WERI-Rb-1 (cell line): ENCODE measurements around the gene LRTM1.

Source experiments
- DNase-seq: peaks from one replicate; pipeline ENCODE4 v3.0.0-alpha.2; 2020
- H3K27ac ChIP-seq: fragments of 250-450 bp; sonication (Bioruptor Pico); 2 replicates; pipeline ENCODE4 v1.5.1; 2020; ENCODE audit warnings: mild to moderate bottlenecking, moderate library complexity
- H3K27me3 ChIP-seq: fragments of 250-450 bp; sonication (Bioruptor Pico); 2 replicates; pipeline ENCODE4 v1.5.1; 2021; ENCODE audit warnings: mild to moderate bottlenecking, low read depth, moderate library complexity; ENCODE audit not compliant: insufficient read depth, severe bottlenecking
- H3K36me3 ChIP-seq: fragments of 250-450 bp; sonication (Bioruptor Pico); 2 replicates; pipeline ENCODE4 v1.5.1; 2020; ENCODE audit warnings: mild to moderate bottlenecking, moderate library complexity
- H3K4me3 ChIP-seq: 2 replicates; pipeline ENCODE4 v1.5.1; 2011; ENCODE audit warnings: low read depth, mild to moderate bottlenecking, control low read depth, low read length
- H3K9me3 ChIP-seq: fragments of 250-450 bp; sonication (Bioruptor Pico); 2 replicates; pipeline ENCODE4 v1.5.1; 2021; ENCODE audit warnings: mild to moderate bottlenecking, moderate library complexity; ENCODE audit not compliant: severe bottlenecking
- TF ChIP-seq, protein P1 (sequence below): IDR thresholded peaks from 2 replicates; pipeline ENCODE4 v1.5.1; 2011; ENCODE audit warnings: low read depth, mild to moderate bottlenecking, control low read depth, inconsistent platforms, low read length

LRTM1 gene

GRCh38 chr3:54940971-54941370 is 13.1 kb upstream of the LRTM1 start:
- DNase-seq: no peak
- no peak overlapping the region for H3K4me3 ChIP-seq
- no peaks in the 10 kb centered on the region for H3K36me3 ChIP-seq
- TF ChIP-seq, protein P1, sequence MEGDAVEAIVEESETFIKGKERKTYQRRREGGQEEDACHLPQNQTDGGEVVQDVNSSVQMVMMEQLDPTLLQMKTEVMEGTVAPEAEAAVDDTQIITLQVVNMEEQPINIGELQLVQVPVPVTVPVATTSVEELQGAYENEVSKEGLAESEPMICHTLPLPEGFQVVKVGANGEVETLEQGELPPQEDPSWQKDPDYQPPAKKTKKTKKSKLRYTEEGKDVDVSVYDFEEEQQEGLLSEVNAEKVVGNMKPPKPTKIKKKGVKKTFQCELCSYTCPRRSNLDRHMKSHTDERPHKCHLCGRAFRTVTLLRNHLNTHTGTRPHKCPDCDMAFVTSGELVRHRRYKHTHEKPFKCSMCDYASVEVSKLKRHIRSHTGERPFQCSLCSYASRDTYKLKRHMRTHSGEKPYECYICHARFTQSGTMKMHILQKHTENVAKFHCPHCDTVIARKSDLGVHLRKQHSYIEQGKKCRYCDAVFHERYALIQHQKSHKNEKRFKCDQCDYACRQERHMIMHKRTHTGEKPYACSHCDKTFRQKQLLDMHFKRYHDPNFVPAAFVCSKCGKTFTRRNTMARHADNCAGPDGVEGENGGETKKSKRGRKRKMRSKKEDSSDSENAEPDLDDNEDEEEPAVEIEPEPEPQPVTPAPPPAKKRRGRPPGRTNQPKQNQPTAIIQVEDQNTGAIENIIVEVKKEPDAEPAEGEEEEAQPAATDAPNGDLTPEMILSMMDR: no peak
- H3K9me3 ChIP-seq: no peaks in the 10 kb centered on the region
- H3K27me3 ChIP-seq: no peaks in the 10 kb centered on the region
- H3K27ac ChIP-seq: no peak overlapping the region

DNA sequence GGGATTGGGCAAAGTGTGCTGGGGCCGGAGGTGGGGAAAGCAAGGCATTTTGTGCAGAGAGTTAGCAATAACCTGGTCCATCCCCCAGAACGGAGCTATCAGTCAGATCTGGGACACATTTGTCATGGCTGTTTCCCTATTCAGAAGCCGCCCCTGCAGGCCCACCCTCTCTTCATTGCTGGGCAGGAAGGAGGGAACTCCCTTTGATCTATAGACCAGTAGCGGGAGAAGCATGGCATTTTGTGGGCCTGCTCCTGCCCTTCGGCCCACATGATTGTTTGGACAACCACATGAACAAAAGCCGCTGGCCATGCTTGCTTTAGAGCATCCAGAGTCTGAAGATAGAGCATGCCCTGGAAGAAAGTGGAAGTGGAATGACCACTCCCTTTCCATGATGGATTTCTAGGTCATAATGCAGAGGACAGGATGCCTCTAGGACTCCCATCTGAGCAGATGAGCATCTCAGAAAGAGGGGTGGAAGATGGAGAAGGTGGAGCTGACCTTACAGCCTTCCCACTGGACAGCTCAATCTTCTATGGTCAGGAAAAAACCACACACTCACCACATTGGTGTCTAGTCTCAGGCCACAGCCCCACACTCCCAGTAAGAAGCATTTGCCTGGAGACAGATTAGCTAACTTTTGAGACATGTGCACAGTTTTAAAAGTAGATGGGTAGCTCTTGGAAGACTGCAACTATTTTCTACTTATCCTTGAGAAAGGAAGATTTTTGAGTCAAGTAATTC is 11.9 kb upstream of the LRTM1 start:
- Histone ChIP-seq H3K27me3 (no peaks in the 10 kb centered on the region), H3K4me3 (no peak overlapping the region), H3K27ac (no peak overlapping the region), H3K9me3 (no peaks in the 10 kb centered on the region), H3K36me3 (no peaks in the 10 kb centered on the region)
- TF ChIP-seq, protein P1: no peak
- DNase-seq: no peak

- Histone ChIP-seq H3K36me3 (no peaks in the 10 kb centered on the region), H3K4me3 (no peak overlapping the region), H3K27ac (no peak overlapping the region), H3K9me3 (no peaks in the 10 kb centered on the region), H3K27me3 (no peaks in the 10 kb centered on the region)
- TF ChIP-seq, protein P1: no peak
- DNase-seq: no peak
Measured at GRCh38 chr3:54936561-54936960, 8.7 kb upstream of the LRTM1 start.

DNA sequence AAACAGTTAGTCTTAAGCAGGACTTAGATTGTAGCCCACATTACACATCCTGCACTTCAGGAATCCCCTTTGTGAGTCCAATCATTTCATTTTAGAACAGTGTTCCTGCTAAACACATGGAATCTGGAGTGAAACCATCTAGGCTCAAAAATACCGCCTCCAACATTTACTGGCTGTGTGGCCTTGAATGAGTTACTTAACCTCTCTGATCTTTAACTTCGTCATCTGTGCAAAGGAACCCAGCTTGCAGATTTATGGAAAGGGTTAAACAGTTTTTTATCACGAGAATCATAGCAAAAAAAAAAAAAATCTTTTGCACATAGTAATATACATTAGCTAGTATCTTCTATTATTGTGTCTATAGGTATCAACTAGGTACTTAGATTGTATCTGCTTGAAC is 8.0 kb upstream of the LRTM1 start:
- Histone ChIP-seq H3K27ac (no peak overlapping the region), H3K4me3 (no peak overlapping the region), H3K36me3 (no peaks in the 10 kb centered on the region), H3K27me3 (no peaks in the 10 kb centered on the region), H3K9me3 (no peaks in the 10 kb centered on the region)
- no peak for DNase-seq
- TF ChIP-seq, protein P1: no peak

DNA sequence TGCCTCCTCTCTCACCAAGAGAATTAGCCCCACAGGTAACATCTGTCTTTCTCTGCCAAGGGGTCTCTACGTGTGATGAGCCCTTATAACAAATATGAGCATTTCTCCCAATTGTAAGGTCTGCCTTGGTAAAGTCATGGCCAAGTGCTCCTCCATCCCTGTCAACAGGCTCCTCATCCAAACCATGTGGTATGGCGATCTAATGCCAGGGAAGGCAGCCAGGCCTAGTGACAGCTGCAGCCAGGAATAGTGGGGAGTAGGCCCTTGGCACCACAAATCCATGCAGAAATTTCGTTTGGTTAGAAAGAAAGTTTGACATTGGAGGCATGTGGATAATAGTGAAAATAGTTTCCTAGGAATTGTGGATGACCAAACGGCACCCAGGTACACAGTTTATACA is 4.7 kb upstream of the LRTM1 start:
- Histone ChIP-seq H3K36me3 (no peaks in the 10 kb centered on the region), H3K9me3 (no peaks in the 10 kb centered on the region), H3K4me3 (no peak overlapping the region), H3K27me3 (no peaks in the 10 kb centered on the region), H3K27ac (no peak overlapping the region)
- DNase-seq: no peak
- TF ChIP-seq, protein P1: no peak

DNA sequence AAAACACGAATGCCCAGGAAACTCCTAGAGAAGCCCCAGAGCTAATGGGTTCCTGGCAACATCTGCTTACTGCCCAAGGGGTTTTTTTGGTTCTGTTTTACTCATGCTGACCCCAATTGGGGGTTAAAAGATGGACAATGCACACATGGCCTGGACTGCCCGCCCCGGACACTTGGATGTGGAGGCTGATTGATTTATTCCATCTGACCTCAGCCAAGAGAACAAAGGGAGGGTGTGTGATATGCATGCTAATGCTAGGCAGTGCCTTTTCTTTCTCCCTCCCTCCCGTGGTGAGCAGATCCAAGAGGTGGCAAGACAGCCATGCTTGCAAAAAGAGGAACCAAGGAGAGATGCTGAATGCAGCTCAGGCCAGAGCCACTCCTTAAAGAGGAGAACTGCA is 3.3 kb upstream of the LRTM1 start:
- no peak overlapping the region for H3K4me3 ChIP-seq
- no peaks in the 10 kb centered on the region for H3K36me3 ChIP-seq
- H3K9me3 ChIP-seq: no peaks in the 10 kb centered on the region
- no peak overlapping the region for H3K27ac ChIP-seq
- DNase-seq: no peak
- TF ChIP-seq, protein P1: no peak
- H3K27me3 ChIP-seq: no peaks in the 10 kb centered on the region
